Adrenal gland (tissue), 12 donors: ENCODE results near the gene ITGA6. TPM values are rescaled to one million over a fixed set of nuclear protein-coding genes. Genes with fewer than 3 reads are reported as not detected.

ENCODE experiments used
- DNase-seq, 7 donors: peaks; one replicate each; pipeline ENCODE4 v3.0.0-alpha.2; 2019 to 2020
- H3K27ac ChIP-seq, 5 donors: fragments of 200-600 bp; sonication (generic) in 4 of 5; 1 replicate in 3 of 5; 2 replicates in 2 of 5; pipeline versions ENCODE4 v1.5.1 to v1.8.0; 2016 to 2020; ENCODE audit warnings: mild to moderate bottlenecking in 1 of 5
- H3K27me3 ChIP-seq: fragments of 200-600 bp; 2 replicates; pipeline ENCODE4 v1.8.0; 2021
- H3K36me3 ChIP-seq, 2 donors: fragments of 200-600 bp; replicated peaks in 1 of 2; 1 replicate in 1 of 2; 2 replicates in 1 of 2; pipeline versions ENCODE4 v1.5.1 to v1.8.0; 2018 to 2022
- H3K4me1 ChIP-seq, 2 donors: fragments of 200-600 bp; replicated peaks in 1 of 2; 1 replicate in 1 of 2; 2 replicates in 1 of 2; pipeline versions ENCODE4 v1.5.1 to v1.8.0; 2018 to 2021
- H3K4me3 ChIP-seq, 4 donors: fragments of 200-600 bp; sonication (generic) in 3 of 4; one replicate each; pipeline ENCODE4 v1.5.1; 2016 to 2018
- H3K9me3 ChIP-seq, 3 donors: fragments of 200-600 bp; sonication (generic) in 1 of 3; replicated peaks in 1 of 3; 1 replicate in 2 of 3; 2 replicates in 1 of 3; pipeline versions ENCODE4 v1.5.1 to v1.8.0; 2016 to 2021
- POLR2A ChIP-seq, 2 donors: fragments of 450-650 bp; IDR thresholded peaks; one replicate each; pipeline ENCODE4 v1.6.1; 2017; ENCODE audit warnings: antibody characterized with exemption in 2 of 2, mild to moderate bottlenecking in 2 of 2, moderate library complexity in 1 of 2
- WGBS, 4 donors: extraction: QIAGEN DNeasy Blood & Tissue Kit in 2 of 4; methylation state at CpG; one replicate each; pipeline versions ENCODE4 v1.1.5 to v1.1.7; 2013 to 2017; 5-methylcytosine and 5-hydroxymethylcytosine counted together
- intact Hi-C, 2 donors: fragments of 100-400 bp; cut with DNase I; formaldehyde crosslinking; loops; one replicate each; pipeline versions ENCODE4 v1.14.1 to v1.15.0; 2022 to 2023
- polyA plus RNA-seq, 3 donors: library from polyadenylated mRNA; stranded (reverse); fragments of 200-250 nt in 2 of 3; fragments of 350-450 nt in 1 of 3; fragmentation: Illumina TruSeq in 1 of 3; extraction: RNeasy Lipid Tissue Mini Kit (QIAGEN cat#74804) in 1 of 3; gene quantifications; one replicate each; pipeline ENCODE4 v1.2.3, GENCODE V29; 2013 to 2014
- total RNA-seq, 9 donors: library from RNA; depleted of rRNA in 4 of 9; stranded (reverse); fragments of >200 nt in 4 of 9; fragments of 120-200 nt in 1 of 9; fragmentation: NEBNext Ultra II Directional in 1 of 9; extraction: Animal tissue kit (Norgen Biotek cat#: 25700) in 1 of 9; gene quantifications; one replicate each; pipeline versions ENCODE4 v1.1.0 to v1.2.4, GENCODE V29; 2013 to 2023
- TF ChIP-seq, protein P1 (sequence below), 6 experiments: fragments of 450-650 bp in 4 of 6; fragments of 200-600 bp in 2 of 6; sonication (generic) in 1 of 6; IDR thresholded peaks; 1 replicate in 5 of 6; 2 replicates in 1 of 6; pipeline versions ENCODE4 v1.5.1 to v1.8.0; 2016 to 2021; ENCODE audit warnings: antibody characterized with exemption in 6 of 6, mild to moderate bottlenecking in 2 of 6, moderate library complexity in 1 of 6
- donor health status: healthy with polysubstance abuse.
- donor health status: Bipolar disorder and iron deficiency.
- donor health status: DM: yes; HTN: yes; CAD: no.
- donor health status: DM: no; HTN: no; CAD: no.
- donor health status: DM: no; HTN: no; CAD: no.
- donor health status: DM: yes; HTN: yes; CAD: no.

Gene ITGA6
- total and polyA plus RNA-seq, 12 donors: 5.1 to 20.3 (median 10.0) TPM

DNA sequence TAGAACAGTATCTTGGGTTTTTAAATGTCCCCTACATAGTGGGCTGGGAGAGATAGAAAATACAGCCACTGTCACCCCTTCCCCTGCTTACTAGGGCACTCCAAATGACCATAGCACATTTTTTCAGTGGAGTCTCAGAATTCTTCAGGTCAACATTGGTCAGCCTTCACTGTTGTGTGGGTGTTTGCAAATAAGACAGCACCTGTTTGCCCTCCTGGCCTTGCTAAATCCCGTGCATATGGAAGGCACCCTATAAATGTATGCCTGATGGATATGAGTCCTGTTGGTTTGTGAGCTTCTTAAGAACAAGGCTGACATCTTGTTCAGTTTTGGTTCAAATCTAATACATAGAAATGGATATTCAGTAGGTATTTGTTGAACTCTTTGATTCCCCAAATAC lies 12.5 kb downstream of the ITGA6 start:
- H3K9me3 ChIP-seq: no peaks in the 10 kb centered on the region
- 71 to 76% (median 75%) methylated on average over 1 of the region's 1 CpG for WGBS, 4 donors
- H3K27me3 ChIP-seq: no peaks in the 10 kb centered on the region
- TF ChIP-seq, protein P1, sequence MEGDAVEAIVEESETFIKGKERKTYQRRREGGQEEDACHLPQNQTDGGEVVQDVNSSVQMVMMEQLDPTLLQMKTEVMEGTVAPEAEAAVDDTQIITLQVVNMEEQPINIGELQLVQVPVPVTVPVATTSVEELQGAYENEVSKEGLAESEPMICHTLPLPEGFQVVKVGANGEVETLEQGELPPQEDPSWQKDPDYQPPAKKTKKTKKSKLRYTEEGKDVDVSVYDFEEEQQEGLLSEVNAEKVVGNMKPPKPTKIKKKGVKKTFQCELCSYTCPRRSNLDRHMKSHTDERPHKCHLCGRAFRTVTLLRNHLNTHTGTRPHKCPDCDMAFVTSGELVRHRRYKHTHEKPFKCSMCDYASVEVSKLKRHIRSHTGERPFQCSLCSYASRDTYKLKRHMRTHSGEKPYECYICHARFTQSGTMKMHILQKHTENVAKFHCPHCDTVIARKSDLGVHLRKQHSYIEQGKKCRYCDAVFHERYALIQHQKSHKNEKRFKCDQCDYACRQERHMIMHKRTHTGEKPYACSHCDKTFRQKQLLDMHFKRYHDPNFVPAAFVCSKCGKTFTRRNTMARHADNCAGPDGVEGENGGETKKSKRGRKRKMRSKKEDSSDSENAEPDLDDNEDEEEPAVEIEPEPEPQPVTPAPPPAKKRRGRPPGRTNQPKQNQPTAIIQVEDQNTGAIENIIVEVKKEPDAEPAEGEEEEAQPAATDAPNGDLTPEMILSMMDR (IDR thresholded peaks at IDR 0.05): no peak
- no peak for TF ChIP-seq POLR2A (IDR thresholded peaks at IDR 0.05)
- H3K4me3 ChIP-seq: no peak overlapping the region
- no peaks in the 10 kb centered on the region for H3K36me3 ChIP-seq
- intact Hi-C loops: loop anchor here in 1 of 2 donors (10.0 kb wide), 1 partner anchor 1845 kb away; no protein-coding TSS in a partner anchor
- DNase-seq: no peak
- peaks cover 0 to 20% of the 10 kb centered on the region in 2 donors for H3K4me1 ChIP-seq
- no peak overlapping the region for H3K27ac ChIP-seq

GRCh38 chr2:172440795-172441194 lies 13.4 kb downstream of the ITGA6 start:
- H3K4me1 ChIP-seq: peaks cover 0 to 20% of the 10 kb centered on the region in 2 donors
- DNase-seq: no peak
- no peaks in the 10 kb centered on the region for H3K27me3 ChIP-seq
- TF ChIP-seq, protein P1 (IDR thresholded peaks at IDR 0.05): no peak
- no peak for TF ChIP-seq POLR2A (IDR thresholded peaks at IDR 0.05)
- H3K27ac ChIP-seq: no peak overlapping the region
- no peaks in the 10 kb centered on the region for H3K9me3 ChIP-seq
- intact Hi-C loops: no loop called here
- WGBS, 4 donors: 54 to 78% (median 66%) methylated on average over 1 of the region's 1 CpG
- H3K36me3 ChIP-seq: no peaks in the 10 kb centered on the region
- no peak overlapping the region for H3K4me3 ChIP-seq

DNA sequence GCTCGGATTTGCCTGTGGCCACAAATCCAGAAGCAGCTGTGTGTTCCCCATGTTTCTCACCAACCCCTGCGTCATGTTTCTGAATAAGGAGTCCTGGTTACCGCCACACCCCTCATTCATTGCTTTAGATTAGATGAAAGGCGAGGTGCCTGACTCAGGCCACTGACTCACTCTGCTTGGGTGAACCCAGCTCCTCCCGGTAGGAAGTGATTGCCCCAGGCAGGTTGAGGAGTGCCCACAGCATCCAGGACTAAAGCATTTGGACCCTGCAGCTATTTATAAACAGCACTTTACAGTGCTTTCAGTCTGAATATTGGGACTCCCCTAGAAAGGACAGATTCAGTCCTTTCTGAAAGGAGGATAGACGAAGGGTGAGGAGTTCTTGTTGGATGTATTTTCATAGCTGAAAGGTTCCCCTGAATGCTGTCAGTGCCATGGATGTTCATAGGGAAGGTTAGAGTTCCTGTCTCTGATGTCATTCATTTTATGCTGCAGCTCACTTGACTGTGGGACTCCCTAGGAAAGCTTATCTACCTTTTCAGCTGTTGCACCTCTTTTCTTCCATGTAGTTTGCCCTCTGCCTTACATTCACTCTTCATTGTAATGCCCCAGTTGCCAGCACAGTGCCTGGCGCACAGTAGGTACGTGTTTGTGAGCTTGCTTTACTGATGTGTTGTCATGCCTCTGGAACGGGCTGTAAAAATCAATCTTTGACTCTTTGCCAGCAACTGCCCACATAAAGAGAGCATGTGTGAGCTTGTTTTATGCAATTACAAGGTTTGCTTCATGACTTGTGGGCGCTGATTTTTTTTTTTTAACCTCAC lies 14.9 kb downstream of the ITGA6 start:
- TF ChIP-seq, protein P1 (IDR thresholded peaks at IDR 0.05): no peak
- no peak for TF ChIP-seq POLR2A (IDR thresholded peaks at IDR 0.05)
- DNase-seq: peak in 4 of 7 donors; percentile 4 to 73 (median 28)
- Histone ChIP-seq H3K9me3 (no peaks in the 10 kb centered on the region), H3K36me3 (no peaks in the 10 kb centered on the region), H3K4me1 (peaks cover 0 to 16% of the 10 kb centered on the region in 2 donors), H3K27me3 (no peaks in the 10 kb centered on the region), H3K4me3 (no peak overlapping the region), H3K27ac (peak overlapping the region in 1 of 5 donors; percentile 4)
- intact Hi-C loops: no loop called here
- 57 to 67% (median 61%) methylated on average over 10 of the region's 10 CpGs for WGBS, 4 donors

DNA sequence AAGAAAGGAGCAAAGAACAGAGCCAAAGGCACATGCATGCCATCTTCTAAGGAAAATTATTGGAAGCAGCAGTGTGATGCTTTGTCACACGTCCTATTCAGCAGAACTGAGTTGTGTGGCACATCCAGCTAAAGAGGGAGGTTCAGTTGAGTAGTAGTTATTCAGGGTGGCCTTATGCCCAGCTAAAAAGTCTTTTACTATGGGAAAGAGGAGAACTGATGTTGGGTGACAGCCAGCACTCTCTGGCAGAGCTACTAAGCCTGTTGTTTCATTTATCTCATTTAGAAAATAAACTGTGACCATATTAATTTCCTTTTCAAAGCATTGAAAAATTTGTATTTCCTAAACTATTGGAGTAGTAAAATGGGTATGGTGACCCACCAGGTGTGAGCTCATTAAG lies 18.5 kb downstream of the ITGA6 start:
- DNase-seq: no peak
- Histone ChIP-seq H3K4me1 (no peaks in the 10 kb centered on the region), H3K27me3 (no peaks in the 10 kb centered on the region), H3K4me3 (no peak overlapping the region), H3K27ac (no peak overlapping the region), H3K9me3 (no peaks in the 10 kb centered on the region), H3K36me3 (no peaks in the 10 kb centered on the region)
- TF ChIP-seq POLR2A (IDR thresholded peaks at IDR 0.05): no peak
- TF ChIP-seq, protein P1 (IDR thresholded peaks at IDR 0.05): no peak
- intact Hi-C loops: no loop called here
- WGBS, 4 donors: 58 to 63% (median 62%) methylated on average over 1 of the region's 1 CpG
